Activated T-helper 17 cell treated with anti-CD3 and anti-CD28 coated beads, Interleukin-2, amount 50 U/mL, for 72 hours (primary cell): ENCODE results near the gene TASL. TPM values are rescaled to one million over a fixed set of nuclear protein-coding genes. Genes with fewer than 3 reads are reported as not detected.

Experiments used
- ATAC-seq: fragments of 150-1000 bp; cut with Tn5 transposase; replicated peaks from 2 replicates; pipeline ENCODE4 v1.10.0; 2021; ENCODE audit warnings: mild to moderate bottlenecking, moderate library complexity
- H3K27ac Mint-ChIP-seq: one replicate; pipeline ENCODE4 v1.8.0; 2022; ENCODE audit warnings: mixed read lengths
- H3K27me3 Mint-ChIP-seq: one replicate; pipeline ENCODE4 v1.8.0; 2022; ENCODE audit warnings: mixed read lengths
- H3K36me3 Mint-ChIP-seq: one replicate; pipeline ENCODE4 v1.8.0; 2022; ENCODE audit warnings: low read depth, mild to moderate bottlenecking, mixed read lengths
- H3K4me1 Mint-ChIP-seq: one replicate; pipeline ENCODE4 v1.8.0; 2022; ENCODE audit warnings: mixed read lengths
- H3K4me3 Mint-ChIP-seq: one replicate; pipeline ENCODE4 v1.8.0; 2022; ENCODE audit warnings: mild to moderate bottlenecking, mixed read lengths
- H3K9me3 Mint-ChIP-seq: one replicate; pipeline ENCODE4 v1.8.0; 2022; ENCODE audit warnings: mixed read lengths
- total RNA-seq, 2 donors: library from RNA; stranded (reverse); gene quantifications; one replicate each; pipeline ENCODE4 v1.2.3, GENCODE V29; 2022

Gene TASL
- total RNA-seq, 2 donors from 2014 or later = 1.9 to 4.6 TPM

- no peak overlapping the region for H3K4me3 Mint-ChIP-seq
- no peaks in the 10 kb centered on the region for H3K4me1 Mint-ChIP-seq
- H3K27me3 Mint-ChIP-seq = peaks cover 2% of the 10 kb centered on the region
- no peak overlapping the region for H3K27ac Mint-ChIP-seq
- ATAC-seq = no peak
- H3K9me3 Mint-ChIP-seq = no peaks in the 10 kb centered on the region
- H3K36me3 Mint-ChIP-seq = no peaks in the 10 kb centered on the region
Measured at GRCh38 chrX:30538271-30538670, 39.3 kb downstream of the TASL start.

GRCh38 chrX:30533835-30534234 lies 43.7 kb downstream of the TASL start:
- Mint-ChIP-seq H3K36me3 (no peaks in the 10 kb centered on the region), H3K4me3 (no peak overlapping the region), H3K9me3 (no peaks in the 10 kb centered on the region), H3K27ac (no peak overlapping the region), H3K4me1 (no peaks in the 10 kb centered on the region), H3K27me3 (peaks cover 3% of the 10 kb centered on the region)
- no peak for ATAC-seq

GRCh38 chrX:30533266-30533665 lies 44.3 kb downstream of the TASL start:
- Mint-ChIP-seq H3K9me3 (no peaks in the 10 kb centered on the region), H3K27ac (no peak overlapping the region), H3K4me3 (no peak overlapping the region), H3K27me3 (peaks cover 3% of the 10 kb centered on the region), H3K36me3 (no peaks in the 10 kb centered on the region), H3K4me1 (no peaks in the 10 kb centered on the region)
- no peak for ATAC-seq

GRCh38 chrX:30530606-30531005 lies 47.0 kb downstream of the TASL start:
- Mint-ChIP-seq H3K9me3 (no peaks in the 10 kb centered on the region), H3K27ac (no peak overlapping the region), H3K36me3 (no peaks in the 10 kb centered on the region), H3K27me3 (peaks cover 3% of the 10 kb centered on the region), H3K4me3 (no peak overlapping the region), H3K4me1 (no peaks in the 10 kb centered on the region)
- no peak for ATAC-seq

- Mint-ChIP-seq H3K36me3 (no peaks in the 10 kb centered on the region), H3K27ac (no peak overlapping the region), H3K4me3 (no peak overlapping the region), H3K4me1 (no peaks in the 10 kb centered on the region), H3K27me3 (no peaks in the 10 kb centered on the region), H3K9me3 (no peaks in the 10 kb centered on the region)
- no peak for ATAC-seq
Measured at GRCh38 chrX:30525732-30526131, 51.8 kb downstream of the TASL start.

GRCh38 chrX:30521440-30522182 lies 56.0 kb downstream of the TASL start:
- Mint-ChIP-seq H3K4me3 (no peak overlapping the region), H3K27me3 (no peaks in the 10 kb centered on the region), H3K36me3 (no peaks in the 10 kb centered on the region), H3K27ac (no peak overlapping the region), H3K9me3 (no peaks in the 10 kb centered on the region), H3K4me1 (no peaks in the 10 kb centered on the region)
- no peak for ATAC-seq

GRCh38 chrX:30513284-30513683 lies 64.3 kb downstream of the TASL start:
- Mint-ChIP-seq H3K27me3 (no peaks in the 10 kb centered on the region), H3K4me1 (no peaks in the 10 kb centered on the region), H3K4me3 (no peak overlapping the region), H3K36me3 (no peaks in the 10 kb centered on the region), H3K27ac (no peak overlapping the region), H3K9me3 (no peaks in the 10 kb centered on the region)
- ATAC-seq = no peak

Other genes starting within 250 kb of the TASL start
- 100 to 1,000 TPM in 1 of 2 donors, 10 to 100 TPM in 1; 70.4 to 120 TPM for gene GK, start 75.7 kb upstream of the TASL start, total RNA-seq